Mesothelial cell of epicardium (in vitro differentiated cells): ENCODE data around the gene USP22. TPM values are rescaled to one million over a fixed set of nuclear protein-coding genes. Genes with fewer than 3 reads are reported as not detected.

Source experiments
- DNase-seq, 2 experiments: peaks; one replicate each; pipeline ENCODE4 v3.0.0; 2021; ENCODE audit warnings: low spot score in 2 of 2; ENCODE audit not compliant: unreplicated experiment in 2 of 2
- H3K27ac Mint-ChIP-seq: 2 replicates; pipeline ENCODE4 v1.8.0; 2021; ENCODE audit warnings: mixed read lengths
- H3K27me3 Mint-ChIP-seq: 2 replicates; pipeline ENCODE4 v1.8.0; 2021; ENCODE audit warnings: low read depth, mixed read lengths
- H3K36me3 Mint-ChIP-seq: 2 replicates; pipeline ENCODE4 v1.8.0; 2021; ENCODE audit warnings: mixed read lengths
- H3K4me1 Mint-ChIP-seq: 2 replicates; pipeline ENCODE4 v1.8.0; 2021; ENCODE audit warnings: mixed read lengths
- H3K4me3 Mint-ChIP-seq: 2 replicates; pipeline ENCODE4 v1.8.0; 2021; ENCODE audit warnings: mild to moderate bottlenecking, moderate library complexity, mixed read lengths
- H3K9me3 Mint-ChIP-seq: 2 replicates; pipeline ENCODE4 v1.8.0; 2021; ENCODE audit warnings: mixed read lengths
- CTCF ChIP-seq: fragments of 200-600 bp; sonication (generic); IDR thresholded peaks from one replicate; pipeline ENCODE4 v1.5.0; 2021; ENCODE audit warnings: antibody characterized with exemption; ENCODE audit not compliant: unreplicated experiment
- total RNA-seq: library from RNA; stranded (reverse); gene quantifications from 3 replicates; pipeline ENCODE4 v1.2.1, GENCODE V29; 2021

Gene USP22
- total RNA-seq, 1 donor from 2014 or later: 348 TPM

- H3K27me3 Mint-ChIP-seq: peaks cover 3% of the 10 kb centered on the region
Observed at GRCh38 chr17:21072745-21073197, 30.0 kb upstream of the USP22 start.

GRCh38 chr17:21066394-21066793, 23.6 kb upstream of the USP22 start:
- DNase-seq: no peak
- no peak for TF ChIP-seq CTCF
- Mint-ChIP-seq H3K4me3 (no peak overlapping the region), H3K36me3 (no peaks in the 10 kb centered on the region), H3K27ac (no peak overlapping the region), H3K9me3 (peaks cover 7% of the 10 kb centered on the region), H3K27me3 (peaks cover 4% of the 10 kb centered on the region), H3K4me1 (no peaks in the 10 kb centered on the region)

More at GRCh38 chr17:21072745-21073197, 30.0 kb upstream of the USP22 start:
- no peak overlapping the region for H3K4me3 Mint-ChIP-seq
- peaks cover 5% of the 10 kb centered on the region for H3K4me1 Mint-ChIP-seq
- no peak for TF ChIP-seq CTCF
- no peak overlapping the region for H3K27ac Mint-ChIP-seq
- peaks cover 4% of the 10 kb centered on the region for H3K9me3 Mint-ChIP-seq
- DNase-seq: no peak
- H3K36me3 Mint-ChIP-seq: no peaks in the 10 kb centered on the region

- Mint-ChIP-seq H3K27me3 (peaks cover 1% of the 10 kb centered on the region), H3K9me3 (no peaks in the 10 kb centered on the region), H3K36me3 (no peaks in the 10 kb centered on the region), H3K27ac (no peak overlapping the region), H3K4me3 (no peak overlapping the region), H3K4me1 (no peaks in the 10 kb centered on the region)
- TF ChIP-seq CTCF: no peak
- DNase-seq: no peak
Observed at GRCh38 chr17:21061971-21062526, 19.2 kb upstream of the USP22 start.

- no peak for TF ChIP-seq CTCF
- no peak for DNase-seq
- Mint-ChIP-seq H3K27ac (no peak overlapping the region), H3K27me3 (no peaks in the 10 kb centered on the region), H3K4me1 (no peaks in the 10 kb centered on the region), H3K9me3 (no peaks in the 10 kb centered on the region), H3K36me3 (no peaks in the 10 kb centered on the region), H3K4me3 (no peak overlapping the region)
Observed at GRCh38 chr17:21061158-21061835, 18.5 kb upstream of the USP22 start.

- no peak for TF ChIP-seq CTCF
- H3K4me1 Mint-ChIP-seq: no peaks in the 10 kb centered on the region
- no peaks in the 10 kb centered on the region for H3K9me3 Mint-ChIP-seq
- H3K27me3 Mint-ChIP-seq: no peaks in the 10 kb centered on the region
- no peaks in the 10 kb centered on the region for H3K36me3 Mint-ChIP-seq
- no peak for DNase-seq
- no peak overlapping the region for H3K27ac Mint-ChIP-seq
- no peak overlapping the region for H3K4me3 Mint-ChIP-seq
Observed at GRCh38 chr17:21059761-21060160, 16.9 kb upstream of the USP22 start.
